HG03280 (cell line): Measurements from ENCODE around the gene TAS1R1.
"Not testable (repeated sequence)": the region's sequence is repeated elsewhere in the genome, so short reads cannot be mapped to it uniquely, and the experiment has no call there.

Experiments used
- ATAC-seq: cut with Tn5 transposase; IDR thresholded peaks from one replicate; pipeline ENCODE4 v1.9.1; 2021; ENCODE audit warnings: mild to moderate bottlenecking, moderate library complexity; ENCODE audit not compliant: unreplicated experiment

TAS1R1 gene

GRCh38 chr1:6519935-6520671 lies 35.0 kb upstream of the TAS1R1 start:
- no peak for ATAC-seq

GRCh38 chr1:6521536-6521935 lies 33.6 kb upstream of the TAS1R1 start:
- no peak for ATAC-seq

DNA sequence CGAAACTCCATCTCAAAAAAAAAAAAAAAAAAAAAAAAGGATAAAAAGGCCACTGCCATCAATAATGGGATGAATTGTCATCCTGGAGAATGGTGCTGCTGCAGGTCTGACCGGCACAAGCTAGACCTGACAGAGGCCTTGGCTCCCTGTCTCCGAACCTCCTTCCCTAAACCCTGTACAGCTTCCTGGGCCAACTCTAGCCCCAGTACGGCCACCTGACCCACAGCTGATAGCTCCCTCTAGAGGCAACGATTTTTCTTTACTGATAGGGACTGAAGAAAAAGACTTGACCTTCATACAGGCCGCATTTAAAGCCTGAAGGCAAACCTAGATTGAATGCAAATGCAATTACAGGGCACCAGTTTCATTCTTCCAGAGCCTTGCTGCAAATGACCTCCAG lies 31.5 kb upstream of the TAS1R1 start:
- no peak for ATAC-seq

GRCh38 chr1:6526316-6526715 lies 28.8 kb upstream of the TAS1R1 start:
- ATAC-seq = no peak

GRCh38 chr1:6528492-6528891 lies 26.6 kb upstream of the TAS1R1 start:
- no peak for ATAC-seq

GRCh38 chr1:6530504-6531160 lies 24.5 kb upstream of the TAS1R1 start:
- no peak for ATAC-seq

GRCh38 chr1:6531996-6532395 lies 23.1 kb upstream of the TAS1R1 start:
- no peak for ATAC-seq

GRCh38 chr1:6534248-6534822 lies 20.8 kb upstream of the TAS1R1 start:
- no peak for ATAC-seq

DNA sequence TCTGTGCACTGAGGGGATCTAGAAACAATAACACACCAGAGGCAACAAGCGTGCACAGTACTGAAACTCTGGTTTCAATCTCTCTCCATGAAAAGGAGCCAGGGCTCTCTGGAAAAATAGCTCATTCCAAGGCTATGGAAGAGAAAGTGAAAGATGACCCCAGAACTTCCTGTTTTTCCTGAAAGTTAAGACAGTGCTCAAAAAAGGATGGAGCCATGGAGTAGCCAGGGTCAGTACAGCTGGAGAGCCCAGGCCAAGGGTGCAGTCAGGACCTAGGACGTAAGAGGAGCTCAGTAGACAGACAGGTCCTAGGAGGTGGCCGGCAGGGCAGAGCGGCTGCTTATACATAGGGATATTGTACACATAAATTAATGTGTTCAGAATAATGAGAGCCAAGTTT lies 19.9 kb upstream of the TAS1R1 start:
- ATAC-seq = no peak

GRCh38 chr1:6536291-6536690 lies 18.8 kb upstream of the TAS1R1 start:
- no peak for ATAC-seq

GRCh38 chr1:6538956-6539355 lies 16.2 kb upstream of the TAS1R1 start:
- no peak for ATAC-seq

GRCh38 chr1:6544831-6545230 lies 10.3 kb upstream of the TAS1R1 start:
- ATAC-seq = no peak

DNA sequence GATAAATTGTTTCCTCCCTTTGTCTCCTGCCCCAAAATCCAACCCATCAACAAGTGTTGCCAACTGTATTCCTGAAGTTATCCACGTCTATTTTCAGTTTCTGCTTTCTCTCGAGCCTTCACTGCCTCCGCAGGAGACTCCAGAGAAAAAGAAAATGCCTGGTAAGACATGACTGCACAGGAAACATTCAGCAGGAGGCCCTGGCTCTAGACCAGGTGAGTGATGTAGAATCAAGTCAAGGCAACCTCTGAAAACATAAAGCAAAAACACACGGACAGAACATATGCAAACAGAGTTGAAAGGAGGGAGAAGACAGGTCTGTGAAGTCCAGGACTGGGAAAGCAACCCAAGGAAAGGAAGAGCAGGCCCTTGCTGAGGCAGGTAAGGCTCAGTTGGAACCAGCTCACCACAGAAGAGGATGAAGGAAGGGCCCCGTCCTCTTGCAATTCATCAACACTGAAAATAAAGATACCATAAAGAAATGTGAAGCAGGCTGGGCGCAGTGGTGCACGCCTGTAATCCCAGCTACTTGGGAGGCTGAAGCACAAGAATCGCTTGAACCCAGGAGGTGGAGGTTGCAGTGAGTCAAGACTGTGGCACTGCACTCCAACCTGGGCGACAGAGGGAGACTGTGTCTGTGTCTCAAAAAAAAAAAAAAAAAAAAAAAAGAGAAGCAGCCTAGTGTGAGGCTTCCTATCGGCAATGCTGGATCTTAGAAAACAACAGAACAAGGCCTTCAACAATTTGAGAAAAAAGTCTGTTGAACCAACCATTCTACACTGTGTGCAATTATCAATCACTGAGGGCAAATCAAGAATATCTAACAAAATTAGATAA lies 9.6 kb upstream of the TAS1R1 start:
- ATAC-seq = no peak

DNA sequence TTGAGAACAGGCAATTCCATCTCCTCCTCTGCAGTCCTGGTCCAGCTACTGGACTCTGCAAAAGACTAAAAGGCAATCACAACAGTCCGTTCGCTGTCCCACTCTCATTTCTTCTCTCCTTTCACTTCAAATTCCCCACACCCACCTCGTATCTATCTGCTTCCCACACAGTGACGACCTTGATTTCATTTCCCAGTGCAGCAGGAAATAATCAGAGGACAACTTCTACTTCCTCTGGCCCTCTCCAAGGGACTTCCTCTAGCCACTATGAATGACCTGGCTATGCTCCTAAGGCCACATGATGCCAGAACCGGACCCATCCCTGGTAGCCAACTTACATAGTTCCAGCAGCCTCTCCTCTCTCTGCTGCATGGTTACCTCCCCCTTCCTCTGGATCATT lies 8.8 kb upstream of the TAS1R1 start:
- no peak for ATAC-seq

GRCh38 chr1:6547301-6547700 lies 7.8 kb upstream of the TAS1R1 start:
- no peak for ATAC-seq

DNA sequence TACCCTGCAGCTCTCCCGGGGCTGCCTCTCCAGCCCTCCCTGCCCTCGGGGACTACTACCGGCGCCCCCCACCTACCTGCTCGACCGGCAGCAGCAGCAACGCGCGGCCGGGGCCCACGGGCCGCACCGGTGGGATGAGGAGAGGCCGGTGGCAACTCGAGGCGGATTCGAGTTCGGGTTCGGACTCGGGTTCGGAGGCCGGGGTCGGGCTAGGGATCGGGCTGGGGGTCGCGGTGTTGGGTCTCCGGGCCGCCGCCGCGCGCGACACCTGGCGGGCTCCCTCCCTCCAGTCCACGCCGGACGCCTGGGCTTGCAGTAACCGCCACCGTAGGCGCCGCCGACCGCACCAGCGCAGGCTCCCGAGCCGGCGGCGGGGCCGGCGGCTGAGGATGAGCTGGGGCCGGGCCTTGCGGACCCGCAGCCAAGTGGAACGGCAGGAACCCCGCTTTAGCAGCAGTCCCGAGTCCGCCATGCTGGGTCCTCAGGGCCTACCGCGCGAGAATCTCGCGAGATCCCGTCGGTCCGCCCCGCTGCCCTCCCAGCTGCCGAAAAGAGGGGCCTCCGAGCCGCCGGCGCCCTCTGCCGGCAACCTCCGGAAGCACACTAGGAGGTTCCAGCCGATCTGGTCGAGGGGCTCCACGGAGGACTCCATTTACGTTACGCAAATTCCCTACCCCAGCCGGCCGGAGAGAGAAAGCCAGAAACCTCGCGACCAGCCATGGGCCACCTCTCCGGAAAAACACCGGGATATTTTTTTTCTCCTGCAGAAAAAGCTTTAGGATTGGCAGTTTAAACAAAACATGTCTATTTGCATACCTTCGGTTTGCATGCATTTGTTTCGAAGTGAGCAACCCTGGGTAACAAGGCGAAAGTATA lies 838 bp upstream of the TAS1R1 start, which contains the start of gene NOL9:
Gene NOL9 (minus strand): TSS at position 483 of the 876 bp plus-strand sequence. CDS start 11 bp downstream, at position 472.
- ATAC-seq = peak; percentile 92

DNA sequence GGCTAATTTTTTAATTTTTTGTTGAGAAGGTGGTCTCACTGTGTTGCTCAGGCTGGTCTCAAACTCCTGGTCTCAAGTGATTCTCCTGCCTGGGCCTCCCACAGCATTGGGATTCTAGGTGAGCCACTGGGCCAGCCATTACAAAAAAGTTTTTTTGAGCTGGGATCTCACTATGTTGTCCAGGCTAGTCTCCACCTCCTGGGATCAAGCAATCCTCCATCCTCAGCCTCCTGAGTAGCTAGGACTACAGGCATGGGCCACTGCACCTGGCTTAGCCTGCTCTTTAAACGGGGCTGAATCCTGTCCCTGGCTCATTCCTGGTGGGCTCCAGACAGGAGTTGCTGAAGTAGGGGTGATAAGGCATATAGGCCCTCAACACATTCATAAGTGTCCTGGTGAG lies 2.5 kb downstream of the TAS1R1 start:
- no peak for ATAC-seq

DNA sequence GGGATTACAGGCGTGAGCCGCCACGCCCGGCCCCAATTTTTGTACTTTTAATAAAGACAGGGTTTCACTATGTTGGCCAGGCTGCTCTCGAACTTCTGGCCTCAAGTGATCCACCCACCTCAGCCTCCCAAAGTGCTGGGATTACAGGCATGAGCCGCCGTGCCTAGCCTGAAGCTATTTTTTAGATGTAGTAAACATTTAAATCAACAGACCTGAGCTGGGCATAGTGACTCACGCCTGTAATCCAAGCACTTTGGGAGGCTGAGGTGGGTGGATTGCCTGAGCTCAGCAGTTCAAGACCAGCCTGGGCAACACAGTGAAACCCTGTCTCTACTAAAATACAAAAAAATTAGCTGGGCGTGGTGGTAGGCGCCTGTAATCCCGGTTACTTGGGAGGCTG lies 4.1 kb downstream of the TAS1R1 start:
- ATAC-seq = not testable (repeated sequence)

GRCh38 chr1:6560267-6560666 lies 5.2 kb downstream of the TAS1R1 start:
- no peak for ATAC-seq

GRCh38 chr1:6569033-6569432 lies 13.9 kb downstream of the TAS1R1 start:
- no peak for ATAC-seq
